Panc1 (cell line): Measurements from ENCODE around the gene WWTR1. TPM values are rescaled to one million over a fixed set of nuclear protein-coding genes. Genes with fewer than 3 reads are reported as not detected.

Experiments used
- ATAC-seq: fragments of 200-7000 bp; cut with Tn5 transposase; 2 replicates; pipeline ENCODE4 v1.9.1; 2020; ENCODE audit warnings: mild to moderate bottlenecking, moderate library complexity
- BruUV-seq: library from RNA; stranded (reverse); fragments of 400-500 nt; replicated peaks from 2 replicates; lab custom pipeline; 2021; lab: Mats Ljungman, UMichigan
- CTCF ChIA-PET: fragments of 300-600 bp; sonication (Branson Sonifier 250); formaldehyde crosslinking; loops from one replicate; lab custom pipeline; 2022; ENCODE audit warnings: antibody characterized with exemption; lab: Charles Lee
- POLR2A ChIA-PET: fragments of 300-600 bp; sonication (Branson Sonifier 250); formaldehyde crosslinking; loops from one replicate; lab custom pipeline; 2022; ENCODE audit warnings: antibody characterized with exemption; lab: Charles Lee
- DNase-seq: peaks from one replicate; pipeline ENCODE4 v3.0.0-alpha.2; 2010; ENCODE audit warnings: low read depth, low spot score
- H3K27ac ChIP-seq: 2 replicates; pipeline ENCODE4 v1.5.1; 2011; ENCODE audit warnings: mild to moderate bottlenecking, low read length, inconsistent platforms
- H3K27me3 ChIP-seq: fragments of 200-500 bp; sonication (Bioruptor generic); 2 replicates; pipeline ENCODE4 v1.6.0; 2014; ENCODE audit warnings: low read length, inconsistent platforms; ENCODE audit not compliant: control insufficient read depth, insufficient read depth
- H3K36me3 ChIP-seq: fragments of 200-500 bp; sonication (Bioruptor generic); 2 replicates; pipeline ENCODE4 v1.5.1; 2014; ENCODE audit warnings: inconsistent platforms, mild to moderate bottlenecking, low read length, moderate library complexity; ENCODE audit not compliant: control insufficient read depth, insufficient read depth
- H3K4me1 ChIP-seq: 2 replicates; pipeline ENCODE4 v1.5.1; 2011; ENCODE audit warnings: inconsistent platforms, mild to moderate bottlenecking, low read length, moderate library complexity; ENCODE audit not compliant: control insufficient read depth, insufficient read depth
- H3K4me3 ChIP-seq, 2 experiments: 2 replicates each; pipeline ENCODE4 v1.5.1; 2011 to 2012; ENCODE audit warnings: low read depth in 2 of 2, low read length in 2 of 2, mild to moderate bottlenecking in 2 of 2, inconsistent platforms in 1 of 2, moderate library complexity in 1 of 2
- H3K9me3 ChIP-seq: fragments of 200-500 bp; sonication (Bioruptor generic); 2 replicates; pipeline ENCODE4 v1.5.1; 2014; ENCODE audit warnings: low read depth, mild to moderate bottlenecking, inconsistent platforms, low read length, moderate library complexity; ENCODE audit not compliant: control insufficient read depth, insufficient read depth
- POLR2AphosphoS5 ChIP-seq: IDR thresholded peaks from 2 replicates; pipeline ENCODE4 v1.6.1; 2012; ENCODE audit warnings: mild to moderate bottlenecking, low read depth, low read length, moderate library complexity
- REST ChIP-seq, 2 experiments: IDR thresholded peaks; 2 replicates each; pipeline ENCODE4 v1.6.1; 2011 to 2012; ENCODE audit warnings: low read depth in 2 of 2, control low read depth in 1 of 2, low read length in 1 of 2, mild to moderate bottlenecking in 1 of 2, moderate library complexity in 1 of 2; ENCODE audit not compliant: insufficient read depth in 1 of 2
- SIN3A ChIP-seq: IDR thresholded peaks from 2 replicates; pipeline ENCODE4 v1.6.1; 2012; ENCODE audit warnings: low read depth, mild to moderate bottlenecking, low read length, moderate library complexity, borderline replicate concordance; ENCODE audit not compliant: insufficient read depth
- TCF7L2 ChIP-seq: IDR thresholded peaks from 2 replicates; pipeline ENCODE4 v1.6.1; 2011; ENCODE audit warnings: mild to moderate bottlenecking, low read depth, low read length, inconsistent platforms
- in situ Hi-C: cut with HindIII; loops from 2 replicates; pipeline ENCODE4 v1.10.0; 2016; ENCODE audit warnings: low sequenced_read_pairs, low pct_unique_long_range_greater_than_20kb
- intact Hi-C: fragments of 100-400 bp; cut with micrococcal nuclease; formaldehyde crosslinking; loops from one replicate; pipeline ENCODE4 v1.10.0; 2022; ENCODE audit not compliant: unreplicated experiment
- total RNA-seq: library from RNA; stranded (reverse); gene quantifications from one replicate; pipeline ENCODE4 v1.2.1, GENCODE V29; 2021; ENCODE audit not compliant: unreplicated experiment
- TF ChIP-seq, protein P1 (sequence below): fragments of 450-650 bp; IDR thresholded peaks from 2 replicates; pipeline ENCODE4 v1.5.1; 2017; ENCODE audit warnings: mild to moderate bottlenecking

Gene WWTR1
- total RNA-seq, 1 experiment from 2014 or later, result 298 TPM

GRCh38 chr3:149547413-149547812 lies 110.4 kb downstream of the WWTR1 start:
- no peak for DNase-seq
- Histone ChIP-seq H3K36me3 (peaks cover 21% of the 10 kb centered on the region), H3K27me3 (no peaks in the 10 kb centered on the region), H3K9me3 (no peaks in the 10 kb centered on the region), H3K4me1 (peaks cover 92% of the 10 kb centered on the region), H3K27ac (peak overlapping the region; percentile 100), H3K4me3 (no peak overlapping the region)
- TF ChIP-seq, protein P1, sequence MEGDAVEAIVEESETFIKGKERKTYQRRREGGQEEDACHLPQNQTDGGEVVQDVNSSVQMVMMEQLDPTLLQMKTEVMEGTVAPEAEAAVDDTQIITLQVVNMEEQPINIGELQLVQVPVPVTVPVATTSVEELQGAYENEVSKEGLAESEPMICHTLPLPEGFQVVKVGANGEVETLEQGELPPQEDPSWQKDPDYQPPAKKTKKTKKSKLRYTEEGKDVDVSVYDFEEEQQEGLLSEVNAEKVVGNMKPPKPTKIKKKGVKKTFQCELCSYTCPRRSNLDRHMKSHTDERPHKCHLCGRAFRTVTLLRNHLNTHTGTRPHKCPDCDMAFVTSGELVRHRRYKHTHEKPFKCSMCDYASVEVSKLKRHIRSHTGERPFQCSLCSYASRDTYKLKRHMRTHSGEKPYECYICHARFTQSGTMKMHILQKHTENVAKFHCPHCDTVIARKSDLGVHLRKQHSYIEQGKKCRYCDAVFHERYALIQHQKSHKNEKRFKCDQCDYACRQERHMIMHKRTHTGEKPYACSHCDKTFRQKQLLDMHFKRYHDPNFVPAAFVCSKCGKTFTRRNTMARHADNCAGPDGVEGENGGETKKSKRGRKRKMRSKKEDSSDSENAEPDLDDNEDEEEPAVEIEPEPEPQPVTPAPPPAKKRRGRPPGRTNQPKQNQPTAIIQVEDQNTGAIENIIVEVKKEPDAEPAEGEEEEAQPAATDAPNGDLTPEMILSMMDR, result no peak
- no peak for TF ChIP-seq POLR2AphosphoS5
- no peak for TF ChIP-seq TCF7L2
- TF ChIP-seq SIN3A, result no peak
- in situ Hi-C loops (no loop called here), intact Hi-C loops (loop anchor here (10.0 kb wide), 1 partner anchor 107 kb away; the partner anchor contains the start of gene WWTR1)
- ChIA-PET POLR2A (interaction anchor here (0.6 to 1.1 kb wide), 3 partner anchors 9 to 34 kb away, joined by 3 to 4 read pairs (median 3); no protein-coding TSS in a partner anchor), CTCF (no interaction called here)
- no TSS peak for BruUV-seq
- ATAC-seq, result no peak

DNA sequence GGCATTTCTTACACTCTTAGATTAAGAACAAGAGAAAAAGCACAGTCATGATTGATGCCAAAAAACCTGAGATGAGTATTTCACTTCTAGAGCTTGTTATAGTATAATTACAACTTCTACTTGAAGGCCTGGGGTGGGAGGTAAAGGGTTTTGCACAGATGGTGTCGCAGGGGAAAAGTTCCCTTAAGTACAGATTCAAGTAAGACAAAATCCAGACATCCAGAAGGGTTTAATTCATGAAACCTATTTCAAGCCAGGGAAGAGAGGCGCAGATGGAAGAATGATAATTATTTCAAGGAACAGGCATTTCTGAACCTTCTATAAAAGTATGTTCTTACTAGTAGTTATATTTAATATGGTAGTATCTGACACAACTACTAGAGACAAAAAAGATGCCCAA lies 112.8 kb downstream of the WWTR1 start:
- TF ChIP-seq SIN3A (no peak), REST (IDR thresholded peaks at IDR 0.05; ENCODE audit: insufficient read depth in 1 of 2, low read depth in 2 of 2, low read length in 1 of 2) (no peak), POLR2AphosphoS5 (no peak), TCF7L2 (no peak)
- TF ChIP-seq, protein P1, result no peak
- ATAC-seq, result no peak
- in situ Hi-C loops (no loop called here), intact Hi-C loops (loop anchor here (10.0 kb wide), 1 partner anchor 110 kb away; the partner anchor contains the start of gene WWTR1)
- POLR2A ChIA-PET, result no interaction called here
- H3K9me3 ChIP-seq, result no peaks in the 10 kb centered on the region
- no peak for DNase-seq
- CTCF ChIA-PET, result no interaction called here
- no TSS peak for BruUV-seq
- no peaks in the 10 kb centered on the region for H3K27me3 ChIP-seq
- peaks cover 99% of the 10 kb centered on the region for H3K4me1 ChIP-seq
- H3K36me3 ChIP-seq, result peaks cover 28% of the 10 kb centered on the region
- no peak overlapping the region for H3K4me3 ChIP-seq
- peak overlapping the region; percentile 100 for H3K27ac ChIP-seq
